Liver (tissue), 9 donors: ENCODE measurements around the gene ANKDD1B. TPM values are rescaled to one million over a fixed set of nuclear protein-coding genes. Genes with fewer than 3 reads are reported as not detected.

ENCODE experiments used
- DNase-seq: peaks from one replicate; pipeline ENCODE4 v3.0.0-alpha.2; 2017; ENCODE audit warnings: low spot score
- H3K27ac ChIP-seq, 2 donors: one replicate each; pipeline ENCODE4 v1.7.0; 2013; ENCODE audit warnings: inconsistent platforms in 2 of 2, low read length in 2 of 2, control low read depth in 1 of 2, low read depth in 1 of 2, mild to moderate bottlenecking in 1 of 2
- H3K27me3 ChIP-seq, 4 donors: one replicate each; pipeline versions ENCODE4 v1.6.1 to v1.7.0; 2013; ENCODE audit warnings: low read length in 3 of 4, inconsistent platforms in 1 of 4, mild to moderate bottlenecking in 1 of 4, moderate library complexity in 1 of 4; ENCODE audit not compliant: control insufficient read depth in 4 of 4, insufficient read depth in 4 of 4
- H3K36me3 ChIP-seq, 4 donors: one replicate each; pipeline versions ENCODE4 v1.6.1 to v1.7.0; 2013; ENCODE audit warnings: low read length in 3 of 4, mild to moderate bottlenecking in 3 of 4, low read depth in 1 of 4, moderate library complexity in 1 of 4; ENCODE audit not compliant: control insufficient read depth in 4 of 4, insufficient read depth in 3 of 4
- H3K4me1 ChIP-seq, 4 donors: one replicate each; pipeline versions ENCODE4 v1.6.1 to v1.7.0; 2013; ENCODE audit warnings: low read length in 3 of 4, mild to moderate bottlenecking in 3 of 4, moderate library complexity in 1 of 4; ENCODE audit not compliant: control insufficient read depth in 4 of 4, insufficient read depth in 4 of 4
- H3K4me3 ChIP-seq, 3 donors: one replicate each; pipeline versions ENCODE4 v1.6.1 to v1.7.0; 2013; ENCODE audit warnings: low read length in 3 of 3, control low read depth in 1 of 3, low read depth in 1 of 3, mild to moderate bottlenecking in 1 of 3
- H3K9ac ChIP-seq, 2 donors: one replicate each; pipeline ENCODE4 v1.7.0; 2013; ENCODE audit warnings: low read length in 2 of 2, mild to moderate bottlenecking in 2 of 2, moderate library complexity in 2 of 2, control low read depth in 1 of 2, low read depth in 1 of 2
- H3K9me3 ChIP-seq, 4 donors: one replicate each; pipeline versions ENCODE4 v1.6.1 to v1.7.0; 2013; ENCODE audit warnings: low read length in 3 of 4; ENCODE audit not compliant: control insufficient read depth in 4 of 4
- EGR1 ChIP-seq, 2 donors: IDR thresholded peaks; 2 replicates each; pipeline ENCODE4 v1.6.1; 2016 to 2018; ENCODE audit warnings: antibody characterized with exemption in 2 of 2, low read depth in 2 of 2
- FOXA1 ChIP-seq: IDR thresholded peaks from 2 replicates; pipeline ENCODE4 v1.6.1; 2016; ENCODE audit warnings: antibody characterized with exemption
- FOXA2 ChIP-seq: IDR thresholded peaks from 2 replicates; pipeline ENCODE4 v1.6.1; 2016; ENCODE audit warnings: antibody characterized with exemption
- GABPA ChIP-seq, 2 donors: IDR thresholded peaks in 1 of 2; conservative IDR thresholded peaks in 1 of 2; 2 replicates each; pipeline ENCODE4 v1.6.1; 2016; ENCODE audit warnings: antibody characterized with exemption in 2 of 2, mild to moderate bottlenecking in 1 of 2, moderate library complexity in 1 of 2
- HNF4A ChIP-seq, 2 donors: conservative IDR thresholded peaks; 2 replicates each; pipeline ENCODE4 v1.6.1; 2016; ENCODE audit warnings: antibody characterized with exemption in 2 of 2, mild to moderate bottlenecking in 2 of 2
- HNF4G ChIP-seq: IDR thresholded peaks from 2 replicates; pipeline ENCODE4 v1.6.1; 2016; ENCODE audit warnings: antibody characterized with exemption
- JUND ChIP-seq, 2 donors: IDR thresholded peaks; 2 replicates each; pipeline ENCODE4 v1.6.1; 2016; ENCODE audit warnings: antibody characterized with exemption in 2 of 2
- MAX ChIP-seq: IDR thresholded peaks from 2 replicates; pipeline ENCODE4 v1.6.1; 2016; ENCODE audit warnings: antibody characterized with exemption
- NR2F2 ChIP-seq: IDR thresholded peaks from 2 replicates; pipeline ENCODE4 v1.6.1; 2016; ENCODE audit warnings: antibody characterized with exemption
- RAD21 ChIP-seq, 2 donors: IDR thresholded peaks; 2 replicates each; pipeline ENCODE4 v1.6.1; 2016; ENCODE audit warnings: antibody characterized with exemption in 2 of 2, mild to moderate bottlenecking in 2 of 2
- REST ChIP-seq: IDR thresholded peaks from 2 replicates; pipeline ENCODE4 v1.6.1; 2016; ENCODE audit warnings: antibody characterized with exemption, mild to moderate bottlenecking
- RXRA ChIP-seq, 2 donors: IDR thresholded peaks; 2 replicates each; pipeline ENCODE4 v1.6.1; 2017 to 2018; ENCODE audit warnings: antibody characterized with exemption in 2 of 2, mild to moderate bottlenecking in 1 of 2
- SP1 ChIP-seq: IDR thresholded peaks from 2 replicates; pipeline ENCODE4 v1.6.1; 2018; ENCODE audit warnings: antibody characterized with exemption, mild to moderate bottlenecking
- TAF1 ChIP-seq: conservative IDR thresholded peaks from 2 replicates; pipeline ENCODE4 v1.6.1; 2016; ENCODE audit warnings: antibody characterized with exemption, mild to moderate bottlenecking
- YY1 ChIP-seq: IDR thresholded peaks from 2 replicates; pipeline ENCODE4 v1.6.1; 2016; ENCODE audit warnings: antibody characterized with exemption, mild to moderate bottlenecking
- WGBS: extraction: QIAGEN DNeasy Blood & Tissue Kit; methylation state at CpG from one replicate; pipeline ENCODE4 v1.1.7; 2013; 5-methylcytosine and 5-hydroxymethylcytosine counted together
- polyA plus RNA-seq, 2 donors: library from polyadenylated mRNA; stranded (reverse) in 1 of 2; unstranded in 1 of 2; fragments of 200-250 nt in 1 of 2; fragments of >200 nt in 1 of 2; fragmentation: Nextera tagmentation in 1 of 2; extraction: Ambion mirVana in 1 of 2; gene quantifications; one replicate each; pipeline versions ENCODE4 v1.2.1 to v1.2.3, GENCODE V29; 2013 to 2015
- total RNA-seq, 2 donors: library from RNA; depleted of rRNA; stranded (reverse); fragments of >200 nt; gene quantifications; one replicate each; pipeline ENCODE4 v1.2.3, GENCODE V29; 2014
- TF ChIP-seq, protein P1 (sequence below): fragments of 150-350 bp; IDR thresholded peaks from 2 replicates; pipeline ENCODE4 v1.5.1; 2017; ENCODE audit warnings: improper control_type of control experiment, low read depth, low read length; ENCODE audit not compliant: missing input control
- TF ChIP-seq, protein P2 (sequence below): IDR thresholded peaks from 2 replicates; pipeline ENCODE4 v1.6.1; 2016; ENCODE audit warnings: antibody characterized with exemption
- TF ChIP-seq, protein P3 (sequence below): IDR thresholded peaks from 2 replicates; pipeline ENCODE4 v1.6.1; 2016; ENCODE audit warnings: antibody characterized with exemption
- donor health status: healthy.
- donor health status: healthy.
- donor health status: healthy.
- donor health status: healthy.
- donor health status: healthy.

The ANKDD1B gene
- total and polyA plus RNA-seq, 4 donors: 0.05 to 1.4 (median 0.52) TPM

DNA sequence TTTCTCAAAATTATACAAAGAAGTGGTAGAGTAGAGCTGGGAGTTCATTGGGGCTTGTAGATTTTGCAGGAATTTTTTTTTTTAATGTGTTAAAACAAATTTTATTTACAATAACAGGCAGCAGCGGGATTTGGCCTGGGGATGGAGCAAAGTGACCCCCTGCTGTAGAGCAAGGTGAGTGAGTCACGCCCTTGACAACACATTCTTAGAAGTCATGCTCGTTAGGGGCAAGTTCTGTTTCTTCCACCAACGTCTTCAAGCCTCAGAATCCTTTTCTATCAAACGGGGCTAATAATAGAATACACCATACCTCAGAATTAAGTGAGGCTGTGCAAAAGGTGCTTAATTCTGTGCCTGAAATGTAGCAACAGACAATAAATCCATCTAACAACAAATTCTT, 1.1 kb upstream of the ANKDD1B start:
- H3K27me3 ChIP-seq: no peaks in the 10 kb centered on the region
- no peak overlapping the region for H3K4me3 ChIP-seq
- no peak overlapping the region for H3K27ac ChIP-seq
- H3K9ac ChIP-seq: no peak overlapping the region
- DNase-seq: no peak
- no peaks in the 10 kb centered on the region for H3K9me3 ChIP-seq
- H3K4me1 ChIP-seq: peaks cover 5 to 12% (median 6%) of the 10 kb centered on the region in 4 donors
- TF ChIP-seq NR2F2 (no peak), TAF1 (no peak), RXRA (IDR thresholded peaks at IDR 0.05) (no peak), HNF4A (conservative IDR thresholded peaks at IDR 0.05) (no peak), FOXA2 (no peak), JUND (IDR thresholded peaks at IDR 0.05) (no peak), FOXA1 (no peak), GABPA (IDR thresholded peaks at IDR 0.05 in 1 of 2, conservative IDR thresholded peaks at IDR 0.05 in 1 of 2) (no peak), YY1 (no peak), EGR1 (IDR thresholded peaks at IDR 0.05; ENCODE audit: low read depth in 2 of 2) (no peak), RAD21 (IDR thresholded peaks at IDR 0.05) (no peak), REST (no peak), SP1 (no peak), HNF4G (no peak), MAX (no peak)
- TF ChIP-seq, protein P1, sequence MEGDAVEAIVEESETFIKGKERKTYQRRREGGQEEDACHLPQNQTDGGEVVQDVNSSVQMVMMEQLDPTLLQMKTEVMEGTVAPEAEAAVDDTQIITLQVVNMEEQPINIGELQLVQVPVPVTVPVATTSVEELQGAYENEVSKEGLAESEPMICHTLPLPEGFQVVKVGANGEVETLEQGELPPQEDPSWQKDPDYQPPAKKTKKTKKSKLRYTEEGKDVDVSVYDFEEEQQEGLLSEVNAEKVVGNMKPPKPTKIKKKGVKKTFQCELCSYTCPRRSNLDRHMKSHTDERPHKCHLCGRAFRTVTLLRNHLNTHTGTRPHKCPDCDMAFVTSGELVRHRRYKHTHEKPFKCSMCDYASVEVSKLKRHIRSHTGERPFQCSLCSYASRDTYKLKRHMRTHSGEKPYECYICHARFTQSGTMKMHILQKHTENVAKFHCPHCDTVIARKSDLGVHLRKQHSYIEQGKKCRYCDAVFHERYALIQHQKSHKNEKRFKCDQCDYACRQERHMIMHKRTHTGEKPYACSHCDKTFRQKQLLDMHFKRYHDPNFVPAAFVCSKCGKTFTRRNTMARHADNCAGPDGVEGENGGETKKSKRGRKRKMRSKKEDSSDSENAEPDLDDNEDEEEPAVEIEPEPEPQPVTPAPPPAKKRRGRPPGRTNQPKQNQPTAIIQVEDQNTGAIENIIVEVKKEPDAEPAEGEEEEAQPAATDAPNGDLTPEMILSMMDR: no peak
- TF ChIP-seq, protein P2, sequence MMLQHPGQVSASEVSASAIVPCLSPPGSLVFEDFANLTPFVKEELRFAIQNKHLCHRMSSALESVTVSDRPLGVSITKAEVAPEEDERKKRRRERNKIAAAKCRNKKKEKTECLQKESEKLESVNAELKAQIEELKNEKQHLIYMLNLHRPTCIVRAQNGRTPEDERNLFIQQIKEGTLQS: no peak
- TF ChIP-seq, protein P3, sequence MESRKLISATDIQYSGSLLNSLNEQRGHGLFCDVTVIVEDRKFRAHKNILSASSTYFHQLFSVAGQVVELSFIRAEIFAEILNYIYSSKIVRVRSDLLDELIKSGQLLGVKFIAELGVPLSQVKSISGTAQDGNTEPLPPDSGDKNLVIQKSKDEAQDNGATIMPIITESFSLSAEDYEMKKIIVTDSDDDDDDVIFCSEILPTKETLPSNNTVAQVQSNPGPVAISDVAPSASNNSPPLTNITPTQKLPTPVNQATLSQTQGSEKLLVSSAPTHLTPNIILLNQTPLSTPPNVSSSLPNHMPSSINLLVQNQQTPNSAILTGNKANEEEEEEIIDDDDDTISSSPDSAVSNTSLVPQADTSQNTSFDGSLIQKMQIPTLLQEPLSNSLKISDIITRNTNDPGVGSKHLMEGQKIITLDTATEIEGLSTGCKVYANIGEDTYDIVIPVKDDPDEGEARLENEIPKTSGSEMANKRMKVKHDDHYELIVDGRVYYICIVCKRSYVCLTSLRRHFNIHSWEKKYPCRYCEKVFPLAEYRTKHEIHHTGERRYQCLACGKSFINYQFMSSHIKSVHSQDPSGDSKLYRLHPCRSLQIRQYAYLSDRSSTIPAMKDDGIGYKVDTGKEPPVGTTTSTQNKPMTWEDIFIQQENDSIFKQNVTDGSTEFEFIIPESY: no peak
- WGBS: 91% methylated on average over 5 of the region's 5 CpGs
- H3K36me3 ChIP-seq: no peaks in the 10 kb centered on the region
